ENCODE results near the gene AKIRIN2. TPM values are rescaled to one million over a fixed set of nuclear protein-coding genes. Genes with fewer than 3 reads are reported as not detected.

The AKIRIN2 gene
- total RNA-seq, 4 donors from 2014 or later, result 11.7 to 26.9 (median 16.7) TPM

GRCh38 chr6:87660226-87660911 lies 41.7 kb downstream of the AKIRIN2 start:
- peak overlapping the region; percentile 15 to 70 (median 52) for H3K27ac ChIP-seq
- ATAC-seq, result no peak
- peaks cover 0 to 36% (median 2%) of the 10 kb centered on the region in 3 donors for H3K4me1 ChIP-seq
- H3K4me3 ChIP-seq, result no peak overlapping the region
- no peaks in the 10 kb centered on the region for H3K27me3 ChIP-seq
- no peaks in the 10 kb centered on the region for H3K9me3 ChIP-seq
- TF ChIP-seq POLR2A (IDR thresholded peaks at IDR 0.05) (no peak), EP300 (IDR thresholded peaks at IDR 0.05) (no peak), CTCF (IDR thresholded peaks at IDR 0.05) (no peak), POLR2AphosphoS5 (IDR thresholded peaks at IDR 0.05) (peak; percentile 73)
- H3K36me3 ChIP-seq, result peaks cover 0 to 5% of the 10 kb centered on the region in 2 donors

DNA sequence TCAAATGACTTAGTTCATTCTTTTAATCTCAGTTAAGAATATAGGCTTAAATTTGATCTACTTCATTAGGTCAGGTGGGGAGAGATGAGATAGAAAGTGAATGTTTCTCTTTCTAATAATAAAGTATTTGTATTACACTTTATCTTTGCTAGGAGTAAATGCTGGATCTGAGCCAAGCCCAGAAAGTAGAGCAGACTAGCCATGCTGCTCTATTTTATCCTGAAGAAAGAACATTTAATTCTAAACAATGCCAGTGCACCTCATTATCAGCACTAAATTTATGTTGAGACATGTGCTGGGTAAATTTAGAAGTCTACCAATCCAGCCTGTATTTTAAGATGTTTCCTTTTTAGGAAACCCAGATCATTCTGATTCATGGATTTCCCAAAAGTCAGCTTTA lies 43.5 kb downstream of the AKIRIN2 start:
- Histone ChIP-seq H3K27me3 (no peaks in the 10 kb centered on the region), H3K9me3 (no peaks in the 10 kb centered on the region), H3K4me1 (peaks cover 0 to 33% (median 2%) of the 10 kb centered on the region in 3 donors), H3K27ac (peak overlapping the region in 2 of 4 donors; percentile 66 to 70), H3K4me3 (no peak overlapping the region), H3K36me3 (peaks cover 0 to 11% of the 10 kb centered on the region in 2 donors)
- no peak for ATAC-seq
- no peak for TF ChIP-seq CTCF (IDR thresholded peaks at IDR 0.05)
- peak; percentile 63 for TF ChIP-seq POLR2AphosphoS5 (IDR thresholded peaks at IDR 0.05)

- peaks cover 0 to 11% of the 10 kb centered on the region in 2 donors for H3K36me3 ChIP-seq
- ATAC-seq, result no peak
Measured at GRCh38 chr6:87656857-87657256, 45.2 kb downstream of the AKIRIN2 start.

GRCh38 chr6:87655824-87656223 lies 46.2 kb downstream of the AKIRIN2 start:
- Histone ChIP-seq H3K27ac (no peak overlapping the region), H3K36me3 (peaks cover 0 to 13% of the 10 kb centered on the region in 2 donors), H3K4me3 (no peak overlapping the region), H3K9me3 (no peaks in the 10 kb centered on the region), H3K4me1 (peaks cover 0 to 23% (median 2%) of the 10 kb centered on the region in 3 donors), H3K27me3 (no peaks in the 10 kb centered on the region)
- no peak for ATAC-seq
- TF ChIP-seq POLR2A (IDR thresholded peaks at IDR 0.05) (no peak), EP300 (IDR thresholded peaks at IDR 0.05) (no peak), CTCF (IDR thresholded peaks at IDR 0.05) (no peak), POLR2AphosphoS5 (IDR thresholded peaks at IDR 0.05) (no peak)

More at GRCh38 chr6:87656857-87657256, 45.2 kb downstream of the AKIRIN2 start:
- no peaks in the 10 kb centered on the region for H3K9me3 ChIP-seq
- no peak overlapping the region for H3K4me3 ChIP-seq
- H3K4me1 ChIP-seq, result peaks cover 0 to 29% (median 2%) of the 10 kb centered on the region in 3 donors
- H3K27me3 ChIP-seq, result no peaks in the 10 kb centered on the region
- H3K27ac ChIP-seq, result no peak overlapping the region
- TF ChIP-seq POLR2AphosphoS5 (IDR thresholded peaks at IDR 0.05) (no peak), CTCF (IDR thresholded peaks at IDR 0.05) (no peak), EP300 (IDR thresholded peaks at IDR 0.05) (no peak), POLR2A (IDR thresholded peaks at IDR 0.05) (no peak)

- H3K4me1 ChIP-seq, result peaks cover 0 to 14% (median 0%) of the 10 kb centered on the region in 3 donors
- no peaks in the 10 kb centered on the region for H3K27me3 ChIP-seq
- no peaks in the 10 kb centered on the region for H3K9me3 ChIP-seq
- peaks cover 0 to 16% of the 10 kb centered on the region in 2 donors for H3K36me3 ChIP-seq
- no peak for TF ChIP-seq CTCF (IDR thresholded peaks at IDR 0.05)
- TF ChIP-seq POLR2AphosphoS5 (IDR thresholded peaks at IDR 0.05), result no peak
- TF ChIP-seq POLR2A (IDR thresholded peaks at IDR 0.05), result no peak
- TF ChIP-seq EP300 (IDR thresholded peaks at IDR 0.05), result no peak
- WGBS, 2 donors (ENCODE audit: low coverage in 1 of 2), result 48 to 63% methylated on average over 2 of the region's 2 CpGs
- no peak overlapping the region for H3K27ac ChIP-seq
- no peak for ATAC-seq
- no peak overlapping the region for H3K4me3 ChIP-seq
Measured at GRCh38 chr6:87654875-87655454, 47.1 kb downstream of the AKIRIN2 start.
